ENCODE measurements around the gene ARHGDIB. TPM values are rescaled to one million over a fixed set of nuclear protein-coding genes. Genes with fewer than 3 reads are reported as not detected.

The ARHGDIB gene
- total RNA-seq, 1 experiment from 2014 or later: 23.5 TPM

DNA sequence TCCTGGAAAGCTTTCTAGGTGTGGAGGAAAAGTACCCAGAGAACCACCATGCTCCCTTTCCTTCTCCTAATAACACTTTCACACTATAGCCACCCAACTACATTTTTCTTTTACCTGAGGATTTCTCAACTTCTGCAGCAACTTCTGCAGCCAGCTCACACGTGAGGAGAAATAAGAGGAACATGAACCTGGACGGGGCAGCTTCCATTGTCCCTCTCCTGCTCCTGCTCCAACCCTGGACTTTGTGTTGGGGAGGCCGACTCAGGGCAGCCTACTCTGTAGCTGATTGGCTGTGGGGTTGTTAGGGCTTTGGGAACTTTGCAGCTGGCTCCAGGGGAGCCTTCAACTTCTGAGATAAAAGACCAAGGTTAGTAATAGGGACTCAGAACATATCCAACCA lies 23.1 kb downstream of the ARHGDIB start, which contains the start of gene ERP27:
ERP27 (minus strand) TSS at position 237 of the 400 bp plus-strand sequence; CDS start at position 208, 29 bp downstream.
- TF ChIP-seq, protein P1, sequence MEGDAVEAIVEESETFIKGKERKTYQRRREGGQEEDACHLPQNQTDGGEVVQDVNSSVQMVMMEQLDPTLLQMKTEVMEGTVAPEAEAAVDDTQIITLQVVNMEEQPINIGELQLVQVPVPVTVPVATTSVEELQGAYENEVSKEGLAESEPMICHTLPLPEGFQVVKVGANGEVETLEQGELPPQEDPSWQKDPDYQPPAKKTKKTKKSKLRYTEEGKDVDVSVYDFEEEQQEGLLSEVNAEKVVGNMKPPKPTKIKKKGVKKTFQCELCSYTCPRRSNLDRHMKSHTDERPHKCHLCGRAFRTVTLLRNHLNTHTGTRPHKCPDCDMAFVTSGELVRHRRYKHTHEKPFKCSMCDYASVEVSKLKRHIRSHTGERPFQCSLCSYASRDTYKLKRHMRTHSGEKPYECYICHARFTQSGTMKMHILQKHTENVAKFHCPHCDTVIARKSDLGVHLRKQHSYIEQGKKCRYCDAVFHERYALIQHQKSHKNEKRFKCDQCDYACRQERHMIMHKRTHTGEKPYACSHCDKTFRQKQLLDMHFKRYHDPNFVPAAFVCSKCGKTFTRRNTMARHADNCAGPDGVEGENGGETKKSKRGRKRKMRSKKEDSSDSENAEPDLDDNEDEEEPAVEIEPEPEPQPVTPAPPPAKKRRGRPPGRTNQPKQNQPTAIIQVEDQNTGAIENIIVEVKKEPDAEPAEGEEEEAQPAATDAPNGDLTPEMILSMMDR (IDR thresholded peaks at IDR 0.05; ENCODE audit: unreplicated experiment): no peak
- CTCF ChIA-PET: interaction anchor here (0.8 to 1.0 kb wide), 2 partner anchors 10 to 57 kb away, joined by 3 read pairs; no protein-coding TSS in a partner anchor
- H3K4me3 Mint-ChIP-seq (ENCODE audit: low read depth, unreplicated experiment): no peak within 1 kb of the TSS
- BruUV-seq (replicated peaks): no TSS peak
- peaks cover 30% of the 10 kb centered on the region for H3K4me1 Mint-ChIP-seq (ENCODE audit: low read depth, unreplicated experiment)
- H3K36me3 Mint-ChIP-seq (ENCODE audit: insufficient read depth, unreplicated experiment): peaks cover 11% of the 10 kb centered on the region
- H3K9me3 Mint-ChIP-seq (ENCODE audit: low read depth, unreplicated experiment): no peaks in the 10 kb centered on the region
- no peak for DNase-seq
- intact Hi-C loops (cut with micrococcal nuclease; ENCODE audit: unreplicated experiment): no loop called here
- no peaks in the 10 kb centered on the region for H3K27me3 Mint-ChIP-seq (ENCODE audit: unreplicated experiment)
- no peak within 1 kb of the TSS for H3K27ac Mint-ChIP-seq (ENCODE audit: unreplicated experiment)

DNA sequence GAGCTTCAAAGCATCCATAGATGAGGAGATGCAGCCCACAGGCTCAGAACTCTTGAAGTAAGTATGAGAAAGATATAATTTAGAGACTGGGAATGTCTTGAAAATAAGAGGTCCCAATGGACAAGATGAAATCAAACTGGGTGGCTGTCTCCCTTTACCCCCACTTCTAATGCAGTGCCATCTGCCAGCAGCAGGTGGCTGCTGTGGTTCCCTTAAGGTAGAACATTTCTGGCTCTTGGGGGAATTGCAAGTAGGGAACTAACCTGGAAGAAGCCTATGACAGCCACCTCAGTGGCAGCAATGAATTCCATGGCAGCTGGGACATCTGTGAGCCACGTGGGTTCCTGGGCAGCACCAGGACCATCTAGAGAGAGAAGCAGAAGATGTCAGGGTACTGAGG lies 23.7 kb downstream of the ARHGDIB start:
- intact Hi-C loops (cut with micrococcal nuclease; ENCODE audit: unreplicated experiment): no loop called here
- CTCF ChIA-PET: interaction anchor here (0.6 to 1.0 kb wide), 3 partner anchors 9 to 58 kb away, joined by 3 read pairs; no protein-coding TSS in a partner anchor

DNA sequence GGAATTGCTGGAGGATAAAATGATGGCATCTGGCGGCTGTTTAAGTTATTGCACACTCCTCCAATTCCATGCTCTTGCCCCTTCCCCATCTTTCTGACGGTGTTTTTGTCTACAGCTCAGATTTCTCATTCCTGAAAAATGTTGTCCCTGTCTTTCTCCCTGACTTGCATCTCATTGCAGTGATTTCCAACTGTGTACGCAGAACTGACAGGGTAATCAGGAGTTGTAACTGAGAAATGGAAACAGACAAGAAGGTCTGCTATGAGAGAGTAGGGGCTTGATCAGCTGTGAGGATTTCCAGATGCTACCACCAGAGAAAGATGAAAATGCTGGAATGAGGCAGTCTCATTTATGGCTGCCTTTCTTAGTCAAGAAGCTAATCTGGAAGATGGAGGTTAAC lies 24.4 kb downstream of the ARHGDIB start:
- Mint-ChIP-seq H3K36me3 (ENCODE audit: insufficient read depth, unreplicated experiment) (peaks cover 8% of the 10 kb centered on the region), H3K27me3 (ENCODE audit: unreplicated experiment) (no peaks in the 10 kb centered on the region), H3K27ac (ENCODE audit: unreplicated experiment) (no peak overlapping the region), H3K4me3 (ENCODE audit: low read depth, unreplicated experiment) (no peak overlapping the region), H3K4me1 (ENCODE audit: low read depth, unreplicated experiment) (peaks cover 43% of the 10 kb centered on the region), H3K9me3 (ENCODE audit: low read depth, unreplicated experiment) (peaks cover 4% of the 10 kb centered on the region)
- TF ChIP-seq, protein P1 (IDR thresholded peaks at IDR 0.05; ENCODE audit: unreplicated experiment): no peak
- intact Hi-C loops (cut with micrococcal nuclease; ENCODE audit: unreplicated experiment): no loop called here
- no peak for DNase-seq
- CTCF ChIA-PET: no interaction called here
- BruUV-seq (replicated peaks): no TSS peak

More for the DNA sequence above, 23.7 kb downstream of the ARHGDIB start:
- H3K4me3 Mint-ChIP-seq (ENCODE audit: low read depth, unreplicated experiment): no peak overlapping the region
- no TSS peak for BruUV-seq (replicated peaks)
- no peak overlapping the region for H3K27ac Mint-ChIP-seq (ENCODE audit: unreplicated experiment)
- no peak for DNase-seq
- H3K27me3 Mint-ChIP-seq (ENCODE audit: unreplicated experiment): no peaks in the 10 kb centered on the region
- H3K4me1 Mint-ChIP-seq (ENCODE audit: low read depth, unreplicated experiment): peaks cover 36% of the 10 kb centered on the region
- H3K36me3 Mint-ChIP-seq (ENCODE audit: insufficient read depth, unreplicated experiment): peaks cover 11% of the 10 kb centered on the region
- TF ChIP-seq, protein P1 (IDR thresholded peaks at IDR 0.05; ENCODE audit: unreplicated experiment): peak; percentile 22
- H3K9me3 Mint-ChIP-seq (ENCODE audit: low read depth, unreplicated experiment): peaks cover 4% of the 10 kb centered on the region

DNA sequence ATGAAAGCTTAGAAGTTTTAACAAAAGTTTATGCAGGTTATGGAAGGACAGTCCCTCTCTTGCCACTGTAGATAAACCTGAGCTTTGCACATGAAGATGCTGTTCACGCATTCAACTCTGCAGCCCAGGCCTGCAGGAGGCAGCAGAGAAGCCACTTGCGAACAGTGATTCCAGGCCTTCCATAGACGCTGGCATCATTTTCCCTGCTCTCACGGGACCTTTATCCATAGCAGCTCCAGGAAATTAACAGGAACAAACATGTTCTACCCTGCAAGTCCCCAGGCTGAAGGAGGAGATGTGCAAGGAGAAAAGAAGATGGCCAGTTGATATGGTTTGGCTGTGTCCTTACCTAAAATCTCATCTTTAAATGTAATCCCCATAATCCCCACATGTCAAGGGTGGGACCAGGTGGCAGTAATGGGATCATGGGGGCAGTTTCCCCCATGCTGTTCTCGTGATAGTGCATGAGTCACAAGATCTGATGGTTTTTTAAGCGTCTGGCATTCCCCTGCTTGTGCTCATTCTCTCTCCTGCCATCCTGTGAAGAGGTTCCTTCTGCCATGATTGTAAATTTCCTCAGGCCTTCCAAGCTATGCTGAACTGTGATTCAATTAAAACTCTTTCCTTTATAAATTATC lies 25.1 kb downstream of the ARHGDIB start:
- peaks cover 7% of the 10 kb centered on the region for H3K36me3 Mint-ChIP-seq (ENCODE audit: insufficient read depth, unreplicated experiment)
- TF ChIP-seq, protein P1 (IDR thresholded peaks at IDR 0.05; ENCODE audit: unreplicated experiment): no peak
- H3K9me3 Mint-ChIP-seq (ENCODE audit: low read depth, unreplicated experiment): peaks cover 4% of the 10 kb centered on the region
- no peak overlapping the region for H3K4me3 Mint-ChIP-seq (ENCODE audit: low read depth, unreplicated experiment)
- no peaks in the 10 kb centered on the region for H3K27me3 Mint-ChIP-seq (ENCODE audit: unreplicated experiment)
- CTCF ChIA-PET: no interaction called here
- intact Hi-C loops (cut with micrococcal nuclease; ENCODE audit: unreplicated experiment): no loop called here
- no peak for DNase-seq
- no TSS peak for BruUV-seq (replicated peaks)
- H3K27ac Mint-ChIP-seq (ENCODE audit: unreplicated experiment): no peak overlapping the region
- H3K4me1 Mint-ChIP-seq (ENCODE audit: low read depth, unreplicated experiment): peaks cover 49% of the 10 kb centered on the region

Data from Calu3 (cell line).